GM12872 (cell line): ENCODE results near the gene TSPAN5.

Experiments
- CTCF ChIP-seq: IDR thresholded peaks from 3 replicates; pipeline ENCODE4 v1.5.1; 2011; ENCODE audit warnings: low read depth, mild to moderate bottlenecking, low read length, moderate library complexity; ENCODE audit not compliant: insufficient read depth

The TSPAN5 gene

DNA sequence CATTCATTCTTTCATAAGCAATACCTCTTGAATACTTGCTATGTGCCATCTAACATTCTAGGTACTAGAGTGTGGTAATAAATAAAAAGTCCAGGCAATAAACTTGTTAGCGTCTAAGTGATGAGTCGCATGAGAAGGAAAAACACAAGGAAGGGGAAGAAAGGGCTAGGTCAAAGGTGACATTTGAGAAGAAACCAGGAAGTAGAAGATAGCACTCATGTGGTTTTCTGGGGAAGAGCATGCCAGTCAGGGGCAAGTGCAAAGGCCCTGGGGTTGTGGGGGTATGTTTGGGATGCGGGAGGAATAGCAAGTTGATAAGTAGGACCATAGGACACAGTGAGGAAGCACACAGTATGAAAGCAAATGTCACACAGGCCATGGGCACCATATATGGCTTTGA lies 157.0 kb downstream of the TSPAN5 start:
- TF ChIP-seq CTCF, result no peak

- TF ChIP-seq CTCF, result no peak
These were observed 159.6 kb downstream of the TSPAN5 start for GRCh38 chr4:98498774-98499173.

- TF ChIP-seq CTCF, result no peak
These were observed 162.1 kb downstream of the TSPAN5 start for GRCh38 chr4:98496152-98496845.

DNA sequence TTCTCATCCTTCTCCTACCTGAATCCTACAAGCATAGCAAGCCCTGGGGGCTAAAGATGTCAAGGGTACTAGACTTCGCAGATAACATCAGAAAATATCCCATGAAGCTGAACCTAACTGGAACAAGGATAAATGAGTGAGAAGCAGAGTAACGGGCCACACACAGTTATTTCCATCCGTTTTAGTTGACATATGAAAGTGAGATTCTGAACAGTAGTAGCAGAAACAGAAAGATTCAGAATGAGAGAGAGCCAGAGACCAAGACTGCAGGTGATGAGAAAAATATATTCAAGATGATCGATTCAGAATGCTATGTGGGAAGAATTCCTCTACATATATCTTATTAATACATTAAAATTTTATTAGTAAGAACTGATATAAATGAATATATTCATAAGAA lies 165.1 kb downstream of the TSPAN5 start:
- TF ChIP-seq CTCF, result no peak

GRCh38 chr4:98491899-98492559 lies 166.4 kb downstream of the TSPAN5 start:
- no peak for TF ChIP-seq CTCF

GRCh38 chr4:98490251-98490650 lies 168.2 kb downstream of the TSPAN5 start:
- no peak for TF ChIP-seq CTCF

GRCh38 chr4:98485816-98486345 lies 172.5 kb downstream of the TSPAN5 start:
- no peak for TF ChIP-seq CTCF
